Measurements from ENCODE around the gene MALRD1. TPM values are rescaled to one million over a fixed set of nuclear protein-coding genes. Genes with fewer than 3 reads are reported as not detected.

MALRD1 gene
- total and polyA plus RNA-seq, 2 of the 8 experiments (the other 6 are each of a cell fraction or from before 2014, with no cell fraction given) = 0.32 to 0.35 TPM

- Histone ChIP-seq H2AFZ (ENCODE audit: low read length) (no peak overlapping the region), H3K4me1 (replicated peaks in 1 of 4; ENCODE audit: control insufficient read depth in 3 of 4, insufficient read depth in 4 of 4, low read length in 3 of 4) (no peaks in the 10 kb centered on the region), H3K9me3 (ENCODE audit: insufficient read depth in 2 of 2, low read depth in 1 of 2, low read length in 1 of 2) (no peaks in the 10 kb centered on the region), H4K8ac (ENCODE audit: extremely low read depth, insufficient read depth, low read length) (no peak overlapping the region), H3K79me1 (ENCODE audit: low read depth, low read length) (no peaks in the 10 kb centered on the region), H4K20me1 (replicated peaks in 1 of 2; ENCODE audit: control insufficient read depth in 1 of 2, insufficient read depth in 2 of 2, low read length in 2 of 2) (no peaks in the 10 kb centered on the region), H4K5ac (ENCODE audit: insufficient read length, low read depth, low read length) (no peak overlapping the region), H3K9ac (replicated peaks in 1 of 4; ENCODE audit: extremely low read depth in 1 of 4, low read depth in 3 of 4, low read length in 3 of 4) (no peak overlapping the region), H3K27me3 (replicated peaks in 1 of 4; ENCODE audit: control insufficient read depth in 3 of 4, extremely low read depth in 1 of 4, insufficient read depth in 3 of 4, low read length in 3 of 4) (no peaks in the 10 kb centered on the region), H3K23ac (ENCODE audit: insufficient read length) (no peak overlapping the region), H4K91ac (replicated peaks; ENCODE audit: insufficient read length, low read length) (no peak overlapping the region), H2BK15ac (ENCODE audit: low read length) (no peak overlapping the region), H2AK5ac (ENCODE audit: low read depth, low read length) (no peak overlapping the region), H3K4me3 (ENCODE audit: extremely low read depth in 1 of 4, insufficient read depth in 2 of 4, low read depth in 3 of 4, low read length in 4 of 4) (no peak overlapping the region), H3K79me2 (ENCODE audit: control insufficient read depth in 1 of 2, insufficient read depth in 2 of 2, low read length in 2 of 2) (no peaks in the 10 kb centered on the region), H3K18ac (ENCODE audit: extremely low read depth, low read length) (no peak overlapping the region), H3K4ac (replicated peaks; ENCODE audit: insufficient read length, low read depth, low read length) (no peak overlapping the region), H3K14ac (ENCODE audit: insufficient read length) (no peak overlapping the region), H2BK120ac (replicated peaks; ENCODE audit: low read depth, low read length) (no peak overlapping the region), H3K23me2 (ENCODE audit: low read depth, low read length) (no peaks in the 10 kb centered on the region), H2BK20ac (ENCODE audit: low read length) (no peak overlapping the region), H3K27ac (ENCODE audit: low read depth, low read length) (no peak overlapping the region), H2BK12ac (ENCODE audit: low read depth, low read length) (no peak overlapping the region), H3K56ac (replicated peaks; ENCODE audit: insufficient read length, low read depth, low read length) (no peak overlapping the region), H2BK5ac (ENCODE audit: low read depth, low read length) (no peak overlapping the region), H3K36me3 (ENCODE audit: control insufficient read depth in 2 of 4, insufficient read depth in 4 of 4, low read length in 3 of 4) (no peaks in the 10 kb centered on the region), H3K4me2 (ENCODE audit: insufficient read depth in 1 of 2, low read depth in 2 of 2, low read length in 2 of 2) (no peak overlapping the region)
- no peak for DNase-seq (ENCODE audit: low read depth in 1 of 2, low spot score in 2 of 2)
- 92% methylated on average over 3 of the region's 3 CpGs; no CpG with 5 or more reads in 1 of the 2 experiments for WGBS, 2 experiments (ENCODE audit: extremely low coverage in 1 of 2, insufficient coverage in 1 of 2, insufficient read length in 1 of 2, insufficient replicate concordance in 2 of 2, low coverage in 1 of 2, low lambda C conversion rate in 2 of 2, missing lambda C conversion rate in 1 of 2)
- no peak for FAIRE-seq
- ChIA-PET POLR2A (ENCODE audit: partially characterized antibody) (no interaction called here), CTCF (ENCODE audit: partially characterized antibody) (interaction anchor here (0.6 kb wide), 1 partner anchor 90 kb away, joined by 3 read pairs; no protein-coding TSS in a partner anchor)
- no peak for TF ChIP-seq EZH2 (IDR thresholded peaks at IDR 0.05; ENCODE audit: low read depth, low read length, severe bottlenecking)
- TF ChIP-seq JUN (IDR thresholded peaks at IDR 0.05; ENCODE audit: low read depth, low read length) = no peak
- no peak for TF ChIP-seq RAD21 (IDR thresholded peaks at IDR 0.05 in 1 of 2, conservative IDR thresholded peaks at IDR 0.05 in 1 of 2; ENCODE audit: low read depth in 2 of 2, low read length in 2 of 2)
- TF ChIP-seq GTF2F1 (IDR thresholded peaks at IDR 0.05; ENCODE audit: borderline replicate concordance, low read depth, low read length) = no peak
- TF ChIP-seq, protein P1, sequence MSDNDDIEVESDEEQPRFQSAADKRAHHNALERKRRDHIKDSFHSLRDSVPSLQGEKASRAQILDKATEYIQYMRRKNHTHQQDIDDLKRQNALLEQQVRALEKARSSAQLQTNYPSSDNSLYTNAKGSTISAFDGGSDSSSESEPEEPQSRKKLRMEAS (IDR thresholded peaks at IDR 0.05) = no peak
- no peak for TF ChIP-seq POU5F1 (IDR thresholded peaks at IDR 0.05; ENCODE audit: low read depth, low read length)
- TF ChIP-seq KDM1A (IDR thresholded peaks at IDR 0.05; ENCODE audit: borderline replicate concordance, low read length) = no peak
- no peak for TF ChIP-seq NRF1 (IDR thresholded peaks at IDR 0.05; ENCODE audit: low read depth, low read length)
- no peak for TF ChIP-seq GABPA (IDR thresholded peaks at IDR 0.05; ENCODE audit: borderline replicate concordance, insufficient read depth, low read length)
- no peak for TF ChIP-seq USF2 (IDR thresholded peaks at IDR 0.05; ENCODE audit: low read length)
- no peak for TF ChIP-seq CHD2 (IDR thresholded peaks at IDR 0.05; ENCODE audit: low read length)
- no peak for TF ChIP-seq ATF3 (IDR thresholded peaks at IDR 0.05; ENCODE audit: insufficient read depth, low read depth, low read length)
- no peak for TF ChIP-seq SP4 (IDR thresholded peaks at IDR 0.05; ENCODE audit: low read length)
These were observed 590.3 kb downstream of the MALRD1 start for GRCh38 chr10:19638896-19639233.
